HepG2 (cell line): Measurements from ENCODE around the gene CCBE1. TPM values are rescaled to one million over a fixed set of nuclear protein-coding genes. Genes with fewer than 3 reads are reported as not detected.

Experiments
- ATAC-seq: fragments of 200-7000 bp; cut with Tn5 transposase; 3 replicates; pipeline ENCODE4 v1.9.1; 2020; ENCODE audit warnings: mild to moderate bottlenecking, moderate library complexity
- BruUV-seq: library from RNA; stranded (reverse); fragments of 400-500 nt; replicated peaks from 2 replicates; lab custom pipeline; 2021; lab: Mats Ljungman, UMichigan
- CTCF ChIA-PET: fragments of 300-600 bp; formaldehyde crosslinking; extraction: SDS; loops from one replicate; lab custom pipeline; 2021; ENCODE audit warnings: low total read pairs, inconsistent platforms, low intra/inter-chr PET ratio; lab: Yijun Ruan, JAX
- POLR2A ChIA-PET: fragments of 350-600 bp; sonication (Branson Sonifier 250); formaldehyde crosslinking; loops from one replicate; lab custom pipeline; 2020; ENCODE audit warnings: antibody characterized with exemption, inconsistent platforms; lab: Yijun Ruan, JAX
- DNase-seq: peaks from one replicate; pipeline ENCODE4 v3.0.0-alpha.2; 2015; ENCODE audit warnings: low spot score
- FAIRE-seq: peaks from 3 replicates; lab custom pipeline; 2011; peaks lifted over from hg19 to GRCh38; lab: Jason Lieb, UNC
- H2AFZ ChIP-seq: one replicate; pipeline ENCODE4 v1.6.1; 2011; ENCODE audit warnings: low read length, inconsistent platforms
- H3K27ac ChIP-seq: fragments of 300-600 bp; 3 replicates; pipeline ENCODE4 v1.8.0; 2011; ENCODE audit warnings: mixed run types, mild to moderate bottlenecking, mixed read lengths, low read length, inconsistent platforms; ENCODE audit not compliant: insufficient read depth; ENCODE audit errors: extremely low read length
- H3K27me3 ChIP-seq, 2 experiments: fragments of 200-600 bp in 1 of 2; 2 replicates in 1 of 2; 3 replicates in 1 of 2; pipeline versions ENCODE4 v1.6.0 to v1.8.0; 2011; ENCODE audit warnings: low read length in 2 of 2, mild to moderate bottlenecking in 2 of 2, moderate library complexity in 2 of 2, inconsistent platforms in 1 of 2; ENCODE audit not compliant: insufficient read depth in 2 of 2, control insufficient read depth in 1 of 2
- H3K36me3 ChIP-seq, 2 experiments: fragments of 200-600 bp in 1 of 2; replicated peaks in 1 of 2; 2 replicates in 1 of 2; 3 replicates in 1 of 2; pipeline versions ENCODE4 v1.5.1 to v1.8.0; 2011; ENCODE audit warnings: low read length in 2 of 2, inconsistent platforms in 1 of 2; ENCODE audit not compliant: insufficient read depth in 2 of 2, control insufficient read depth in 1 of 2
- H3K4me1 ChIP-seq: 2 replicates; pipeline ENCODE4 v1.5.1; 2012; ENCODE audit warnings: low read length, inconsistent platforms; ENCODE audit not compliant: insufficient read depth
- H3K4me2 ChIP-seq: 2 replicates; pipeline ENCODE4 v1.6.0; 2011; ENCODE audit warnings: low read depth, low read length, inconsistent platforms
- H3K4me3 ChIP-seq, 3 experiments: fragments of 200-600 bp in 1 of 3; sonication (generic), shearing (Covaris generic) in 1 of 3; replicated peaks in 1 of 3; 2 replicates each; pipeline ENCODE4 v1.5.1; 2011 to 2016; ENCODE audit warnings: low read length in 3 of 3, inconsistent platforms in 2 of 3, low read depth in 2 of 3, mild to moderate bottlenecking in 2 of 3, control low read depth in 1 of 3, mixed read lengths in 1 of 3; ENCODE audit not compliant: insufficient read depth in 1 of 3
- H3K79me2 ChIP-seq: one replicate; pipeline ENCODE4 v1.6.1; 2011; ENCODE audit warnings: low read length, inconsistent platforms; ENCODE audit not compliant: insufficient read depth
- H3K9ac ChIP-seq: 2 replicates; pipeline ENCODE4 v1.6.0; 2011; ENCODE audit warnings: mild to moderate bottlenecking, low read depth, low read length, inconsistent platforms; ENCODE audit not compliant: insufficient read depth
- H3K9me3 ChIP-seq: 2 replicates; pipeline ENCODE4 v1.5.1; 2012; ENCODE audit warnings: mild to moderate bottlenecking, low read length
- H4K20me1 ChIP-seq: 2 replicates; pipeline ENCODE4 v1.6.0; 2011; ENCODE audit warnings: inconsistent platforms, mild to moderate bottlenecking, low read length, moderate library complexity; ENCODE audit not compliant: insufficient read depth
- ATAD3A ChIP-seq: sonication (generic); formaldehyde crosslinking; IDR thresholded peaks from 2 replicates; pipeline ENCODE4 v1.4.0; 2020; ENCODE audit warnings: missing genetic modification reagents
- CEBPZ ChIP-seq: IDR thresholded peaks from 2 replicates; pipeline ENCODE4 v1.6.1; 2012; ENCODE audit warnings: low read length, improper control_type of control experiment
- CREB1 ChIP-seq, 2 experiments: fragments of 450-650 bp in 1 of 2; IDR thresholded peaks; 2 replicates each; pipeline ENCODE4 v1.6.1; 2016 to 2017; ENCODE audit warnings: control low read depth in 1 of 2, mild to moderate bottlenecking in 1 of 2, missing compliant biosample characterization in 1 of 2, missing genetic modification characterization in 1 of 2
- EEA1 ChIP-seq: sonication (generic); formaldehyde crosslinking; IDR thresholded peaks from 2 replicates; pipeline ENCODE4 v1.5.1; 2020; ENCODE audit warnings: mild to moderate bottlenecking, missing genetic modification reagents, borderline replicate concordance
- GFI1 ChIP-seq: sonication (generic); formaldehyde crosslinking; IDR thresholded peaks from 2 replicates; pipeline ENCODE4 v1.5.0; 2020; ENCODE audit warnings: missing genetic modification reagents, mild to moderate bottlenecking, borderline replicate concordance
- KAT7 ChIP-seq: IDR thresholded peaks from 2 replicates; pipeline ENCODE4 v1.6.1; 2018; ENCODE audit warnings: borderline replicate concordance, missing compliant biosample characterization
- MLX ChIP-seq: IDR thresholded peaks from 2 replicates; pipeline ENCODE4 v1.6.1; 2016
- RARA ChIP-seq: IDR thresholded peaks from 2 replicates; pipeline ENCODE4 v1.6.1; 2016; ENCODE audit warnings: missing genetic modification reagents, missing compliant biosample characterization
- SP4 ChIP-seq: sonication (generic); formaldehyde crosslinking; IDR thresholded peaks from 2 replicates; pipeline ENCODE4 v1.8.1; 2023; ENCODE audit warnings: mild to moderate bottlenecking, missing genetic modification reagents
- SRSF4 ChIP-seq: fragments of 200-400 bp; formaldehyde crosslinking; IDR thresholded peaks from one replicate; pipeline ENCODE4 v1.6.1; 2018; ENCODE audit warnings: mild to moderate bottlenecking, low read depth, low read length, moderate library complexity; ENCODE audit not compliant: poor library complexity, severe bottlenecking
- TRIM22 ChIP-seq: fragments of 450-650 bp; IDR thresholded peaks from 2 replicates; pipeline ENCODE4 v1.6.1; 2017
- ZFP36 ChIP-seq: fragments of 150-350 bp; IDR thresholded peaks from 2 replicates; pipeline ENCODE4 v1.6.1; 2018; ENCODE audit warnings: borderline replicate concordance, low read length, low read depth; ENCODE audit not compliant: partially characterized antibody
- ZNF12 ChIP-seq: sonication (generic); formaldehyde crosslinking; IDR thresholded peaks from 2 replicates; pipeline ENCODE4 v1.5.0; 2020; ENCODE audit warnings: missing genetic modification reagents
- ZNF234 ChIP-seq: sonication (generic); formaldehyde crosslinking; conservative IDR thresholded peaks from 2 replicates; pipeline ENCODE4 v1.5.1; 2020; ENCODE audit warnings: mild to moderate bottlenecking, missing genetic modification reagents
- ZNF282 ChIP-seq: fragments of 450-650 bp; IDR thresholded peaks from 2 replicates; pipeline ENCODE4 v1.6.1; 2018; ENCODE audit not compliant: partially characterized antibody
- ZNF549 ChIP-seq: sonication (generic); formaldehyde crosslinking; IDR thresholded peaks from 2 replicates; pipeline ENCODE4 v1.5.0; 2020; ENCODE audit warnings: missing genetic modification reagents
- ZSCAN20 ChIP-seq: sonication (generic); formaldehyde crosslinking; IDR thresholded peaks from 2 replicates; pipeline ENCODE4 v1.4.0; 2020; ENCODE audit warnings: missing genetic modification reagents, mild to moderate bottlenecking, borderline replicate concordance
- WGBS: methylation state at CpG from one replicate; pipeline ENCODE4 v1.1.6; 2017; ENCODE audit warnings: low lambda C conversion rate; 5-methylcytosine and 5-hydroxymethylcytosine counted together
- in situ Hi-C: cut with HindIII; loops from 2 replicates; pipeline ENCODE4 v1.10.0; 2017; ENCODE audit warnings: low pct_unique_long_range_greater_than_20kb; ENCODE audit not compliant: extremely low pct_ligation_motif_present
- intact Hi-C: fragments of 100-400 bp; cut with micrococcal nuclease; formaldehyde crosslinking; loops from one replicate; pipeline ENCODE4 v1.10.0; 2022; ENCODE audit not compliant: unreplicated experiment
- polyA plus RNA-seq, 8 experiments: library from polyadenylated mRNA; depleted of rRNA in 3 of 8; stranded (reverse) in 7 of 8; unstranded in 1 of 8; fragments of >200 nt; fragmentation: Illumina TruSeq in 4 of 8; extraction: Trizol in 4 of 8; gene quantifications; 2 replicates each; pipeline versions ENCODE4 v1.2.1 to v1.2.3, GENCODE V29; 2011 to 2016; ENCODE audit warnings: low read depth in 4 of 8, missing spikeins in 1 of 8, mixed read lengths in 1 of 8; ENCODE audit not compliant: insufficient read depth in 1 of 8
- total RNA-seq, 5 experiments: library from RNA; depleted of rRNA; stranded (reverse); fragments of >200 nt; fragmentation: Illumina TruSeq; extraction: Trizol; gene quantifications; 2 replicates each; pipeline ENCODE4 v1.2.3, GENCODE V29; 2016; ENCODE audit warnings: low read depth in 1 of 5

Gene CCBE1
- total and polyA plus RNA-seq, 2 of the 13 experiments (the other 11 are each of a cell fraction or from before 2014, with no cell fraction given): not detected

- BruUV-seq: no TSS peak
- DNase-seq (no peak), FAIRE-seq (no peak), ATAC-seq (no peak)
- Histone ChIP-seq H3K79me2 (no peaks in the 10 kb centered on the region), H3K9ac (no peak overlapping the region), H3K9me3 (no peaks in the 10 kb centered on the region), H2AFZ (no peak overlapping the region), H3K36me3 (no peaks in the 10 kb centered on the region), H3K4me1 (no peaks in the 10 kb centered on the region), H3K27ac (no peak overlapping the region), H3K4me3 (no peak overlapping the region), H3K27me3 (peaks cover 4 to 22% of the 10 kb centered on the region in 2 experiments; a peak in 2 of 5 replicates), H4K20me1 (no peaks in the 10 kb centered on the region), H3K4me2 (no peak overlapping the region)
- no peak for TF ChIP-seq ZNF282
- TF ChIP-seq MLX (CRISPR knock-in tag): no peak
- no peak for TF ChIP-seq ZFP36
- TF ChIP-seq SRSF4: no peak
- TF ChIP-seq CEBPZ: no peak
- no peak for TF ChIP-seq ZNF549 (CRISPR knock-in tag)
- TF ChIP-seq ZSCAN20 (CRISPR knock-in tag): no peak
- TF ChIP-seq CREB1 (IDR thresholded peaks at IDR 0.05): no peak
- no peak for TF ChIP-seq CREB1 (CRISPR knock-in tag; IDR thresholded peaks at IDR 0.05)
- TF ChIP-seq KAT7 (CRISPR knock-in tag): no peak
- TF ChIP-seq RARA (CRISPR knock-in tag): no peak
- TF ChIP-seq SP4 (CRISPR knock-in tag): no peak
- TF ChIP-seq ZNF234 (CRISPR knock-in tag): no peak
- TF ChIP-seq GFI1 (CRISPR knock-in tag): no peak
- TF ChIP-seq TRIM22: no peak
- no peak for TF ChIP-seq ATAD3A (CRISPR knock-in tag)
- TF ChIP-seq EEA1 (CRISPR knock-in tag): no peak
- TF ChIP-seq ZNF12 (CRISPR knock-in tag): no peak
- in situ Hi-C loops: loop anchor here (25.0 kb wide), 1 partner anchor 168 kb away; no protein-coding TSS in a partner anchor
- CTCF ChIA-PET: no interaction called here
- POLR2A ChIA-PET: no interaction called here
- intact Hi-C loops: no loop called here
- WGBS: 0% methylated on average over 4 of the region's 4 CpGs
Measured at GRCh38 chr18:59468821-59469220, 228.4 kb downstream of the CCBE1 start.
